GM21526 (cell line): ENCODE measurements around the gene TRIM24.
"Not testable (repeated sequence)": the region's sequence is repeated elsewhere in the genome, so short reads cannot be mapped to it uniquely, and the experiment has no call there.

Experiments
- ATAC-seq: cut with Tn5 transposase; IDR thresholded peaks from one replicate; pipeline ENCODE4 v1.9.1; 2021; ENCODE audit warnings: moderate library complexity; ENCODE audit not compliant: unreplicated experiment, low FRiP score

Gene TRIM24

DNA sequence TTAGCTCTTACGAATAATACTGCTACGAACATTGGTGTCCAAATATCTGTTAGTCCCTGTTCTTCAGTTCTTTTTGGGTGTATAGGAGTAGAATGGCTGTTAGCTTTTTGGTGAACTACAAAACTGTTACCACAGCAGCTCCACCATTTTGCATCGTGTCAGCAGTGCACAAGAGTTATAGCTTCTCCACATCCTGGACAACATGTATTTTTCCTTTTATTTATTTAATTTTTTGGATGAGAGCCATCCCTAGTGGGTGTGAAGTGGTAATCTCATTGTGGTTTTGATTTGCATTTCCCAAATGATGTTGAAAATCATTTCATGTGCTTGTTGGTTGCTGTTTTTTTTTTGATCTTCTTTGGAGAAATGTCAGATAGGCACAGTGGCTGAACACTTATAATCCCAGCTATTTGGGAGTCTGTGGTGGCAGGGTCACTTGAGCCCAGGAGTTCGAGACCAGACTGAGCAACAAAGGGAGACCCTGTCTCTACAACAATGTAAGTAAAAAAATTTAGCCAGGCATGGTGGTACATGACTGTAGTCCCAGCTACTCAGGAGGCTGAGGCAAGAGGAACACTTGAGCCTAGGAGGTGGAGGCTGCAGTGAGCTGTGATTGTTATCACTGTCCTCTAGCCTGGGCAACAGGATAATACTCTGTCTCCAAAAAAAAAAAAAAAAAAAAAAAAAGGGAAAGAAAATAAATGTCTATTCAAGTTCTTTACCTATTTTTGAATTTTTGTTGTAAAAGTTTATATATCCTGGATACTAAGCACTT lies 31.7 kb downstream of the TRIM24 start:
- ATAC-seq = no peak

GRCh38 chr7:138492423-138492822 lies 32.4 kb downstream of the TRIM24 start:
- no peak for ATAC-seq

GRCh38 chr7:138493535-138493934 lies 33.5 kb downstream of the TRIM24 start:
- no peak for ATAC-seq

- ATAC-seq = no peak
Measured at GRCh38 chr7:138495485-138495884, 35.4 kb downstream of the TRIM24 start.

- no peak for ATAC-seq
Measured at GRCh38 chr7:138499340-138499739, 39.3 kb downstream of the TRIM24 start.

DNA sequence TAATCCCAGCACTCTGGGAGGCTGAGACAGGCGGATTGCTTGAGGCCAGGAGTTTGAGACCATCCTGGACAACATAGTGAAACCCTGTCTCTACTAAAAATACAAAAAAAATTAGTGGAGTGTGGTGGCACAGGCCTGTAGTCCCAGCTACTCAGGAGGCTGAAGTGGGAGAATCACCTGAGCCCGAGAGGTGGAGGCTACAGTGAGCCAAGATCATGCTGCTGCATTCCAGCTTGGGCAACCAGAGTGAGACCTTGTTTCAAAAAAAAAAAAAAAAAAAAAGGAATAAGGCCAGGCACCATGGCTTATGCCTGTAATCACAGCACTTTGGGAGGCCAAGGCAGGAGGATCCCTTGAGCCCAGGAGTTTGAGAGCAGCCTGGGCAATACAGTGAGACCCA lies 40.2 kb downstream of the TRIM24 start:
- not testable (repeated sequence) for ATAC-seq

- ATAC-seq = no peak
Measured at GRCh38 chr7:138500892-138501291, 40.8 kb downstream of the TRIM24 start.

DNA sequence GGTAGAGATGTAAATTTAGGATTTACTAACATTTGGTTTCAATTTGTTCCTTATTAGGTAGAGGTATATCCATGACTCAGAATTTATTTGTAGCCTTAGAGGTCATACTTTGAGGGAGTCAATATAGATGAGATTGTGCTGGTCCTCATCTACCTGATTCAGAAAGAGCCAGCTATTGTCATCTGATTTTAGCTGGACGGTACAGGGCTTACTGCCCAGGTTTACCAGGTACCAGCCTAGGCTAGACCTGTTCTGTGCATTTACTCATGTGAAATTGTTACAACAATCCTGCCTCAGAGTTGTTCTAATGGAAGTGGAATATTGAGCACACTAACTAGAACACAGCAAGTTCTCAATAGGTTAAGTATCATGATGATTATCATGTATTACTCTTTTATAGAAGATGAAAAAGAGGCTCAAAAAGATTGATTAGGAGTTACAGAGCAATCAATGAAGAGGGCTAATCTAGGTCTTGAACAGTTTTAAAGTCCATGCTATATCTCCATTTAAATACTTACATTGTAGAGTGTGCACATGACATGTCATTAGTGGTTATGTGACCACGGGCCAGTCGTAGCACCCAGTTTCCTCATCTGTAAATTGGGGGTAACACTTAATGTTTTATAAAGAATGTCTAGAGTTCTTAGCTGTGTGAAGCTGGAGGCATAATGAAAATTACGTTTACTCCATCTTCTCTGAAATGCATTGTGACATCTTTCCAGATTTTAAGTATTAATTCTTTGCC lies 42.1 kb downstream of the TRIM24 start:
- no peak for ATAC-seq

- ATAC-seq = no peak
Measured at GRCh38 chr7:138505361-138505873, 45.4 kb downstream of the TRIM24 start.

DNA sequence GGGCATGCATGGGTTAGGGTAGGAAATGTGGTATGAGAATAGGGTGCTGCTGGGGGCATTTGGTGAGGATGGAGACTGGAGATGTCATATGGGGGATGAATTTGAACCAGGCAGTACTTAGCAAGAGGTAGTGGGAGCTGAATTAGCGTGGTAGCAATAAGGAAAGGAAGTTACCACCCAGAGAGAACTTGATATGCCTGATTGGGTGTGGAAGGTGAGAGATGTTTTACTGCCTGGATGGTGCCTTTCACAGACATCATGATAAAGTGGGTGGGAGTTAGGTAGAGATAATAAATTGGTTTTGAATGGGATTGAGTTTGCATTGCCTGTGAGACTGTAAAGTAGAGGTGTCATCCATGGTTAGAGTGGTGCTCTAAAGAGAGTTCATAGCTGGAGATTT lies 46.7 kb downstream of the TRIM24 start:
- ATAC-seq = no peak

GRCh38 chr7:138510003-138510402 lies 49.9 kb downstream of the TRIM24 start:
- no peak for ATAC-seq

DNA sequence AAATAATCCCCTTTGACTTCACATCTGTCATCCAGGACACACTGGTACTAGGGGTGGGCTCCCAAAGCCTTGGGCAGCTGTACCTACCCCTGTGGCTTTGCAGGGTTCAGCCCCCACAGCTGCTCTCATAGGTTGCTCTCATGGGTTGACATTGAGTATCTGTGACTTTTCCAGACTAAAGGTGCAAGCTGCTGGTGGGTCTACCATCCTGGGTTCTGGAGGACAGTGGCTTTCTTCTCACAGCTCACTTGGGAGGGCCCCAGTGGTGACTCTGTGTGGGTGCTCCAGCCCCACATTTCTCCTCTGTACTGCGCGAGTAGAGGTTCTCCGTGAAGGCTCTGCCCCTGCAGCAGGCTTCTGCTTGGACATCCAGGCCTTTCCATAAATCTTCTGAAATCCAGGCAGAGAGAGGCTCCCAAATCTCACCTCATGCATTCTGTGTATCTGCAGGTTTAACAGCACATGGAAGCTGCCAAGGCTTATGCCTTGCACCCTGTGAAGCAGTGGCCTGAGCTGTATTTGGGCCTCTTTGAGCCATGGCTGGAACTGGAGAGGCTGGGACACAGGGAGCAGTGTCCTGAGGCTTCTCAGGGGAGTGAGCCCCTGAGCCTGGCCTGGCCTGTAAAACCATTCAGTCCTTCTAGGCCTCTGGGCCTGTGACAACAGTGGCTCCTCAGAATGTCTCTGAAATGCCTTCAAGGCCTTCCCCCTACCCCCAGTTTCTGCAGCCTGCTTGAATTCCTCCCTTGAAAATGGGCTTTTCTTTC lies 52.2 kb downstream of the TRIM24 start:
- no peak for ATAC-seq

GRCh38 chr7:138512885-138513284 lies 52.8 kb downstream of the TRIM24 start:
- ATAC-seq = no peak

- ATAC-seq = no peak
Measured at GRCh38 chr7:138513344-138513871, 53.3 kb downstream of the TRIM24 start.

DNA sequence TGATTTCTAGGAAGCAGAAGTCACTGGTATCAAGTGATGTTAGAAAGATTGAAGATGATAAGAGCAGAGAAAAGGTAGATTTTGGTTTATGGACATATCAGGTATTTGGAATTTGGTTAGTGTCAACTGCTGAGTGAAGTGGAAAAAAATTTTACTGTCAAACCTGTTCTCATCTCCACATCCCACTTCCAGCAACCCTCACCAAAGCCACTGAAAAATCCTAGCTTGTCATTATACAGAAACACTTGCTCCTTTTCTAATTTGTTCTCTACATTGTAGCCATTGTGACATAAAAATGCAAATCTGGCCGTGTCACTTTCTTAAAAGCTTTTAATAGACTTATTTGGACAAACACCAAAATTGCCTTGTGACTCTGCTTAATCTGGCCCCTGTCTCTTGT lies 54.0 kb downstream of the TRIM24 start:
- ATAC-seq = no peak

- ATAC-seq = no peak
Measured at GRCh38 chr7:138515001-138515528, 55.0 kb downstream of the TRIM24 start.

DNA sequence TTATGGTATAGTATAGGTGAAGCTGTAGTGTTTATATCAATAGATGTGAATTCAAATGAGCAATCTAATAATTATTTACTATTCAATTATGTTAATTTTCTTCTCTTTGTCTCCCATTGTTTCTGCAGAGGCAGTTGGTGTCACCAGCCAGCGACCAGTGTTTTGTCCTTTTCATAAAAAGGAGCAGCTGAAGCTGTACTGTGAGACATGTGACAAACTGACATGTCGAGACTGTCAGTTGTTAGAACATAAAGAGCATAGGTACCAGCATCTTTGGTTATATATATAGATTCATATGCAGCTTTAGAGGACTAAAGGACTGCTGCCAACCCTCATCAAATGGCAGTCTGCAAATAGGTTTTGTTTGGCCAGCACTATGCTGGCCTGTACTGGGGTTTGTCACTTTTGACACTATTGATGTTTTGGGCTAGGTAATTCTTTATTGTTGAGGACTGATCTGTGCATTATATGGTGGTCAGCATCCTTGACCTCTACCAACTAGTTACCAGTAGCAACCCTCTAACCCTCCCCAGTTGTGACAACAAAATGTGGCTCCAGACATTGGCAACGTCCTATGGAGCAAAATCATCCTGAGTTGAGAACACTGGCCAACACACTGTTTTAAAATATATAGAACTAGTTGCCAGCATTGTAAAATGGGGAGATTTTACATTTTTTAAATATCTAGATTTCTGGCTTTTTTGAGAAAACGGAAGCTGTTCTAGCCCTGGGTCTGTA lies 59.2 kb downstream of the TRIM24 start:
- no peak for ATAC-seq

GRCh38 chr7:138520742-138521141 lies 60.7 kb downstream of the TRIM24 start:
- no peak for ATAC-seq

- ATAC-seq = no peak
Measured at GRCh38 chr7:138521837-138522461, 61.9 kb downstream of the TRIM24 start.
